MM.1S (cell line): Measurements from ENCODE around the gene HRH2.

Experiments
- DNase-seq: peaks from one replicate; pipeline ENCODE4 v3.0.0-alpha.2; 2015
- H2AFZ ChIP-seq: fragments of 300-600 bp; sonication (generic); 2 replicates; pipeline ENCODE4 v1.6.0; 2016; ENCODE audit warnings: antibody characterized with exemption, low read length
- H3F3A ChIP-seq: fragments of 300-600 bp; sonication (generic); 2 replicates; pipeline ENCODE4 v1.6.1; 2016; ENCODE audit warnings: mild to moderate bottlenecking, antibody characterized with exemption, low read length, moderate library complexity, mixed read lengths; ENCODE audit not compliant: insufficient read depth
- H3K27ac ChIP-seq: fragments of 300-600 bp; sonication (generic); 2 replicates; pipeline ENCODE4 v1.5.1; 2016; ENCODE audit warnings: mild to moderate bottlenecking, low read length
- H3K27me3 ChIP-seq: fragments of 300-600 bp; sonication (generic); replicated peaks from 2 replicates; pipeline ENCODE4 v1.6.0; 2016; ENCODE audit warnings: low read length; ENCODE audit not compliant: insufficient read depth
- H3K36me3 ChIP-seq: fragments of 300-600 bp; sonication (generic); replicated peaks from 2 replicates; pipeline ENCODE4 v1.6.1; 2016; ENCODE audit warnings: mild to moderate bottlenecking, low read length, mixed read lengths; ENCODE audit not compliant: insufficient read depth
- H3K4me1 ChIP-seq: fragments of 300-600 bp; sonication (generic); 2 replicates; pipeline ENCODE4 v1.6.1; 2016; ENCODE audit warnings: low read length, mixed read lengths
- H3K4me2 ChIP-seq: fragments of 300-600 bp; sonication (generic); 2 replicates; pipeline ENCODE4 v1.6.0; 2016; ENCODE audit warnings: low read depth, low read length
- H3K4me3 ChIP-seq: fragments of 300-600 bp; sonication (generic); 2 replicates; pipeline ENCODE4 v1.5.1; 2016; ENCODE audit warnings: low read length, mixed read lengths
- H3K79me2 ChIP-seq: fragments of 300-600 bp; sonication (generic); 2 replicates; pipeline ENCODE4 v1.6.1; 2016; ENCODE audit warnings: mixed run types, low read length, mixed read lengths
- H3K9ac ChIP-seq: fragments of 300-600 bp; sonication (generic); 2 replicates; pipeline ENCODE4 v1.6.1; 2016; ENCODE audit warnings: low read length, mixed read lengths
- H3K9me2 ChIP-seq: fragments of 300-600 bp; sonication (generic); replicated peaks from 2 replicates; pipeline ENCODE4 v1.6.1; 2016; ENCODE audit warnings: mild to moderate bottlenecking, low read length, mixed read lengths; ENCODE audit not compliant: insufficient read depth
- H3K9me3 ChIP-seq: fragments of 300-600 bp; sonication (generic); replicated peaks from 2 replicates; pipeline ENCODE4 v1.6.1; 2016; ENCODE audit warnings: mild to moderate bottlenecking, low read length, mixed read lengths; ENCODE audit not compliant: insufficient read depth
- H4K20me1 ChIP-seq: fragments of 300-600 bp; sonication (generic); 2 replicates; pipeline ENCODE4 v1.6.1; 2016; ENCODE audit warnings: mild to moderate bottlenecking, low read length, moderate library complexity, mixed read lengths; ENCODE audit not compliant: insufficient read depth
- EZH2 ChIP-seq: fragments of 300-600 bp; sonication (generic); optimal IDR thresholded peaks from 2 replicates; pipeline ENCODE3; 2017; ENCODE audit warnings: low read depth, mild to moderate bottlenecking, antibody characterized with exemption, low read length, mixed read lengths
- EZH2phosphoT487 ChIP-seq: fragments of 300-600 bp; sonication (generic); IDR thresholded peaks from 2 replicates; pipeline ENCODE4 v1.6.1; 2018; ENCODE audit warnings: antibody characterized with exemption, low read length
- TF ChIP-seq, protein P1 (sequence below): fragments of 300-600 bp; sonication (generic); IDR thresholded peaks from 2 replicates; pipeline ENCODE4 v1.5.1; 2016; ENCODE audit warnings: antibody characterized with exemption, low read length, mixed read lengths

The HRH2 gene

GRCh38 chr5:175738602-175739133, 80.8 kb downstream of the HRH2 start:
- H2AFZ ChIP-seq: no peak overlapping the region
- H3K27me3 ChIP-seq: peaks cover 35% of the 10 kb centered on the region
- no peak for TF ChIP-seq EZH2phosphoT487
- no peak for TF ChIP-seq EZH2
- TF ChIP-seq, protein P1, sequence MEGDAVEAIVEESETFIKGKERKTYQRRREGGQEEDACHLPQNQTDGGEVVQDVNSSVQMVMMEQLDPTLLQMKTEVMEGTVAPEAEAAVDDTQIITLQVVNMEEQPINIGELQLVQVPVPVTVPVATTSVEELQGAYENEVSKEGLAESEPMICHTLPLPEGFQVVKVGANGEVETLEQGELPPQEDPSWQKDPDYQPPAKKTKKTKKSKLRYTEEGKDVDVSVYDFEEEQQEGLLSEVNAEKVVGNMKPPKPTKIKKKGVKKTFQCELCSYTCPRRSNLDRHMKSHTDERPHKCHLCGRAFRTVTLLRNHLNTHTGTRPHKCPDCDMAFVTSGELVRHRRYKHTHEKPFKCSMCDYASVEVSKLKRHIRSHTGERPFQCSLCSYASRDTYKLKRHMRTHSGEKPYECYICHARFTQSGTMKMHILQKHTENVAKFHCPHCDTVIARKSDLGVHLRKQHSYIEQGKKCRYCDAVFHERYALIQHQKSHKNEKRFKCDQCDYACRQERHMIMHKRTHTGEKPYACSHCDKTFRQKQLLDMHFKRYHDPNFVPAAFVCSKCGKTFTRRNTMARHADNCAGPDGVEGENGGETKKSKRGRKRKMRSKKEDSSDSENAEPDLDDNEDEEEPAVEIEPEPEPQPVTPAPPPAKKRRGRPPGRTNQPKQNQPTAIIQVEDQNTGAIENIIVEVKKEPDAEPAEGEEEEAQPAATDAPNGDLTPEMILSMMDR: no peak

DNA sequence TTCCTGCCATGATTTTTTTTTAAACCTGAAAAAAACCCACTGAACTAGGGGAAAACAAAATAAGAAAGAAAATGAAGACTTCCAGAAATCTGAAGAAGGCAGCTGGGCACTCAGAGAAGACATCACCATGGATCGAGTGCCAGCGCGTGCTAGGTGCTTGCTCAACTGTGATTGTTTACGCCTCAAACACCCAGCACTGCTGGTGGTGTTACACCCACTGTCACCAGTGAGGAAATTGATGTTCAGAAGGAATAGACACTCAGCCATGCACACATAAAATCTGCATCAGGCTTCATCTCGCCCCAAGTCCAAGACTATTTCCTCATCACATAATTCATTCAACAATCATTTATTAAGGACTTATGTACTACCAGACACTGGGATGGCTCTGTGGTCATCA, 82.1 kb downstream of the HRH2 start:
- H3K4me2 ChIP-seq: no peak overlapping the region
- no peaks in the 10 kb centered on the region for H3K36me3 ChIP-seq
- TF ChIP-seq, protein P1: no peak
- TF ChIP-seq EZH2phosphoT487 (no peak), EZH2 (no peak)
- no peaks in the 10 kb centered on the region for H3K9me3 ChIP-seq
- H3K4me1 ChIP-seq: no peaks in the 10 kb centered on the region
- no peaks in the 10 kb centered on the region for H3K79me2 ChIP-seq
- H4K20me1 ChIP-seq: no peaks in the 10 kb centered on the region
- no peak for DNase-seq
- H2AFZ ChIP-seq: no peak overlapping the region
- no peaks in the 10 kb centered on the region for H3F3A ChIP-seq
- H3K4me3 ChIP-seq: no peak overlapping the region
- H3K9me2 ChIP-seq: no peaks in the 10 kb centered on the region
- no peak overlapping the region for H3K27ac ChIP-seq
- no peak overlapping the region for H3K9ac ChIP-seq
- H3K27me3 ChIP-seq: peaks cover 35% of the 10 kb centered on the region

More at GRCh38 chr5:175738602-175739133, 80.8 kb downstream of the HRH2 start:
- H3K4me2 ChIP-seq: no peak overlapping the region
- no peak overlapping the region for H3K27ac ChIP-seq
- no peak overlapping the region for H3K4me3 ChIP-seq
- H3K79me2 ChIP-seq: no peaks in the 10 kb centered on the region
- H3K9ac ChIP-seq: no peak overlapping the region
- no peaks in the 10 kb centered on the region for H3K9me2 ChIP-seq
- H3K4me1 ChIP-seq: no peaks in the 10 kb centered on the region
- no peaks in the 10 kb centered on the region for H3K9me3 ChIP-seq
- no peaks in the 10 kb centered on the region for H3K36me3 ChIP-seq
- no peak for DNase-seq
- no peaks in the 10 kb centered on the region for H4K20me1 ChIP-seq
- H3F3A ChIP-seq: no peaks in the 10 kb centered on the region

DNA sequence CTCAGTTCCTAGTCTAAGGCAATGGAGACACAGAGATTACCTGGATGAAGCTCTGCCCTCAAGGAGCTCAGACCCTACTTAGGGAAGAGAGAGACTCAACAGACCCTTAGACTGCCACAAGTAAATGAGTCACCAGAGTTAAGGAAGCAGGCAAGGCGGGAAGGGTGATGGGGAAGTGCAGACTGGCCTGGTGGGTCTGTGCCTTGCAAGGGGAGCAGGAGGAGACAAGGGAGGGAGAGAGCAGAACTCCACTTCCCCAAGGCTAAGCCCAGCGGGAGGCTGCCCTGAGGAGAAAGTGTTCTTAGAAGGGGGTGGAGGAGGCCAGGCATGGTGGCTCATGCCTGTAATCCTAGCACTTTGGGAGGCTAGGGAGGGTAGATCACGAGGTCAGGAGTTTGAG, 83.7 kb downstream of the HRH2 start:
- no peaks in the 10 kb centered on the region for H3K4me1 ChIP-seq
- no peaks in the 10 kb centered on the region for H3K9me2 ChIP-seq
- H3K9ac ChIP-seq: no peak overlapping the region
- H3F3A ChIP-seq: no peaks in the 10 kb centered on the region
- H3K4me2 ChIP-seq: no peak overlapping the region
- DNase-seq: no peak
- H3K27me3 ChIP-seq: peaks cover 36% of the 10 kb centered on the region
- no peaks in the 10 kb centered on the region for H3K9me3 ChIP-seq
- H3K36me3 ChIP-seq: no peaks in the 10 kb centered on the region
- H2AFZ ChIP-seq: no peak overlapping the region
- H4K20me1 ChIP-seq: no peaks in the 10 kb centered on the region
- H3K79me2 ChIP-seq: no peaks in the 10 kb centered on the region
- no peak overlapping the region for H3K27ac ChIP-seq
- H3K4me3 ChIP-seq: no peak overlapping the region
- TF ChIP-seq EZH2 (no peak), EZH2phosphoT487 (no peak)
- TF ChIP-seq, protein P1: no peak
